ENCODE measurements around the gene COX6B2. TPM values are rescaled to one million over a fixed set of nuclear protein-coding genes. Genes with fewer than 3 reads are reported as not detected.
A peak's percentile ranks its signal among the peaks of the same experiment; 100 is the strongest.

COX6B2 gene
- total and polyA plus RNA-seq, 2 donors (not counting 3 experiments of a cell fraction or from before 2014, with no cell fraction given) = not detected

- H3K27ac ChIP-seq (ENCODE audit: insufficient read depth, low read depth, low read length) = no peak overlapping the region
- dilution Hi-C loops (cut with MboI; ENCODE audit: extremely low pct_ligation_motif_present, low sequenced_read_pairs) = no loop called here
- H4K20me1 ChIP-seq (replicated peaks; ENCODE audit: control insufficient read depth, extremely low read depth, insufficient read depth, low read length) = no peaks in the 10 kb centered on the region
- FAIRE-seq (no peak), DNase-seq (ENCODE audit: low read depth, low spot score) (peak; percentile 11)
- POLR2A ChIA-PET = no interaction called here
- no peaks in the 10 kb centered on the region for H3K9me1 ChIP-seq (replicated peaks; ENCODE audit: control insufficient read depth, extremely low read depth, insufficient read depth, low read length)
- H3K9ac ChIP-seq (replicated peaks; ENCODE audit: extremely low read depth, insufficient read depth, low read length) = no peak overlapping the region
- H3K4me2 ChIP-seq (ENCODE audit: insufficient read depth, low read length) = no peak overlapping the region
- intact Hi-C loops (cut with micrococcal nuclease) = no loop called here
- TF ChIP-seq MYC (IDR thresholded peaks at IDR 0.05; ENCODE audit: low read depth, low read length) (no peak), FOS (IDR thresholded peaks at IDR 0.05; ENCODE audit: borderline replicate concordance, insufficient read depth, low read length) (no peak), GATA2 (IDR thresholded peaks at IDR 0.05; ENCODE audit: insufficient read depth, insufficient read length, low read depth, low read length) (no peak), POLR2AphosphoS5 (IDR thresholded peaks at IDR 0.05; ENCODE audit: insufficient read depth, low read depth, low read length) (no peak), EZH2 (IDR thresholded peaks at IDR 0.05; ENCODE audit: borderline replicate concordance, low read depth, low read length, severe bottlenecking) (no peak), POLR2A (IDR thresholded peaks at IDR 0.05; ENCODE audit: low read depth, low read length) (no peak)
- CTCF ChIA-PET = interaction anchor here (0.6 to 1.4 kb wide), 2 partner anchors 40 to 42 kb away, joined by 4 to 6 read pairs; no protein-coding TSS in a partner anchor
- no peak overlapping the region for H2AFZ ChIP-seq (ENCODE audit: low read depth, low read length)
- peak overlapping the region in 1 of 3 experiments; percentile 69 for H3K4me3 ChIP-seq (replicated peaks in 1 of 3; ENCODE audit: insufficient read depth in 1 of 3, low read depth in 1 of 3, low read length in 3 of 3)
- H3K9me3 ChIP-seq (replicated peaks; ENCODE audit: control insufficient read depth, insufficient read depth, low read length) = no peaks in the 10 kb centered on the region
- H3K27me3 ChIP-seq (ENCODE audit: control insufficient read depth in 2 of 2, insufficient read depth in 2 of 2, low read length in 2 of 2) = peaks cover 0 to 3% of the 10 kb centered on the region in 2 experiments
- no peaks in the 10 kb centered on the region for H3K79me2 ChIP-seq (ENCODE audit: control insufficient read depth, insufficient read depth, low read length)
- peaks cover 0 to 7% of the 10 kb centered on the region in 2 experiments for H3K36me3 ChIP-seq (ENCODE audit: control insufficient read depth in 2 of 2, extremely low read depth in 1 of 2, insufficient read depth in 2 of 2, low read length in 2 of 2)
- peaks cover 10% of the 10 kb centered on the region for H3K4me1 ChIP-seq (ENCODE audit: control insufficient read depth, extremely low read depth, insufficient read depth, low read length)
- no TSS peak for BruUV-seq (replicated peaks)
Observed at GRCh38 chr19:55341171-55341588, 13.3 kb downstream of the COX6B2 start.

DNA sequence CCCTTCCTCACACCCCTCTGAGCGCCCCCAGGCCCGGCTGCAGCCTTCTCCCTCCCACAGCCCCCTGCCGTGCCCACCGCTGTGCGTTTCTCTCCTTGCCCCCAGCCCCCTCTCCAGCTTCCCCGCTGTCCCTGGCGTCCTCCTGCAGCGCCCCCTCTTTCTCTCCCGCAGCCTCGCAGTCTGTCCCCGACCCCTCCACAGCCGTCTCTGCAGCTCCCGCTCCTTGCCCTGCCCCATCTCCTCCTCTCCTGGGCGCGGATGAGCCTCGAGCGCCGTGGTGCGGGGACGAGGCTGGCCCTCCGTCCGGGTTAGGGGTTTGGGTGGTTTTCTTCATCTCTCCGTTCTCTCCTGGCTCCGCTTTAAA, 13.8 kb downstream of the COX6B2 start:
- CTCF ChIA-PET = interaction anchor here (0.6 to 1.4 kb wide), 2 partner anchors 40 to 42 kb away, joined by 4 to 6 read pairs; no protein-coding TSS in a partner anchor
- no peak for FAIRE-seq
- no TSS peak for BruUV-seq (replicated peaks)
- Histone ChIP-seq H3K27ac (ENCODE audit: insufficient read depth, low read depth, low read length) (no peak overlapping the region), H3K4me2 (ENCODE audit: insufficient read depth, low read length) (peak overlapping the region; percentile 71), H3K36me3 (ENCODE audit: control insufficient read depth in 2 of 2, extremely low read depth in 1 of 2, insufficient read depth in 2 of 2, low read length in 2 of 2) (peaks cover 0 to 7% of the 10 kb centered on the region in 2 experiments), H3K9me3 (replicated peaks; ENCODE audit: control insufficient read depth, insufficient read depth, low read length) (no peaks in the 10 kb centered on the region), H2AFZ (ENCODE audit: low read depth, low read length) (no peak overlapping the region), H3K4me1 (ENCODE audit: control insufficient read depth, extremely low read depth, insufficient read depth, low read length) (peaks cover 10% of the 10 kb centered on the region), H3K9ac (replicated peaks; ENCODE audit: extremely low read depth, insufficient read depth, low read length) (no peak overlapping the region), H3K4me3 (replicated peaks in 1 of 3; ENCODE audit: insufficient read depth in 1 of 3, low read depth in 1 of 3, low read length in 3 of 3) (peak overlapping the region in 1 of 3 experiments; percentile 69), H3K79me2 (ENCODE audit: control insufficient read depth, insufficient read depth, low read length) (no peaks in the 10 kb centered on the region), H3K27me3 (ENCODE audit: control insufficient read depth in 2 of 2, insufficient read depth in 2 of 2, low read length in 2 of 2) (peaks cover 0 to 3% of the 10 kb centered on the region in 2 experiments), H4K20me1 (replicated peaks; ENCODE audit: control insufficient read depth, extremely low read depth, insufficient read depth, low read length) (no peaks in the 10 kb centered on the region), H3K9me1 (replicated peaks; ENCODE audit: control insufficient read depth, extremely low read depth, insufficient read depth, low read length) (no peaks in the 10 kb centered on the region)
- DNase-seq (ENCODE audit: low read depth, low spot score) = peak; percentile 17
- TF ChIP-seq EZH2 (IDR thresholded peaks at IDR 0.05; ENCODE audit: borderline replicate concordance, low read depth, low read length, severe bottlenecking) (no peak), POLR2AphosphoS5 (IDR thresholded peaks at IDR 0.05; ENCODE audit: insufficient read depth, low read depth, low read length) (no peak), GATA2 (IDR thresholded peaks at IDR 0.05; ENCODE audit: insufficient read depth, insufficient read length, low read depth, low read length) (no peak)
- TF ChIP-seq, protein P1, sequence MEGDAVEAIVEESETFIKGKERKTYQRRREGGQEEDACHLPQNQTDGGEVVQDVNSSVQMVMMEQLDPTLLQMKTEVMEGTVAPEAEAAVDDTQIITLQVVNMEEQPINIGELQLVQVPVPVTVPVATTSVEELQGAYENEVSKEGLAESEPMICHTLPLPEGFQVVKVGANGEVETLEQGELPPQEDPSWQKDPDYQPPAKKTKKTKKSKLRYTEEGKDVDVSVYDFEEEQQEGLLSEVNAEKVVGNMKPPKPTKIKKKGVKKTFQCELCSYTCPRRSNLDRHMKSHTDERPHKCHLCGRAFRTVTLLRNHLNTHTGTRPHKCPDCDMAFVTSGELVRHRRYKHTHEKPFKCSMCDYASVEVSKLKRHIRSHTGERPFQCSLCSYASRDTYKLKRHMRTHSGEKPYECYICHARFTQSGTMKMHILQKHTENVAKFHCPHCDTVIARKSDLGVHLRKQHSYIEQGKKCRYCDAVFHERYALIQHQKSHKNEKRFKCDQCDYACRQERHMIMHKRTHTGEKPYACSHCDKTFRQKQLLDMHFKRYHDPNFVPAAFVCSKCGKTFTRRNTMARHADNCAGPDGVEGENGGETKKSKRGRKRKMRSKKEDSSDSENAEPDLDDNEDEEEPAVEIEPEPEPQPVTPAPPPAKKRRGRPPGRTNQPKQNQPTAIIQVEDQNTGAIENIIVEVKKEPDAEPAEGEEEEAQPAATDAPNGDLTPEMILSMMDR (IDR thresholded peaks at IDR 0.05; ENCODE audit: extremely low read depth in 1 of 2, insufficient read depth in 1 of 2, low read depth in 1 of 2, low read length in 2 of 2) = peak in 1 of 2 donors; percentile 35
- POLR2A ChIA-PET = no interaction called here
- intact Hi-C loops (cut with micrococcal nuclease) = no loop called here
- dilution Hi-C loops (cut with MboI; ENCODE audit: extremely low pct_ligation_motif_present, low sequenced_read_pairs) = no loop called here
